ENCODE data around the gene ATP11B.
"Not testable (repeated sequence)": the region's sequence is repeated elsewhere in the genome, so short reads cannot be mapped to it uniquely, and the experiment has no call there.

The ATP11B gene

DNA sequence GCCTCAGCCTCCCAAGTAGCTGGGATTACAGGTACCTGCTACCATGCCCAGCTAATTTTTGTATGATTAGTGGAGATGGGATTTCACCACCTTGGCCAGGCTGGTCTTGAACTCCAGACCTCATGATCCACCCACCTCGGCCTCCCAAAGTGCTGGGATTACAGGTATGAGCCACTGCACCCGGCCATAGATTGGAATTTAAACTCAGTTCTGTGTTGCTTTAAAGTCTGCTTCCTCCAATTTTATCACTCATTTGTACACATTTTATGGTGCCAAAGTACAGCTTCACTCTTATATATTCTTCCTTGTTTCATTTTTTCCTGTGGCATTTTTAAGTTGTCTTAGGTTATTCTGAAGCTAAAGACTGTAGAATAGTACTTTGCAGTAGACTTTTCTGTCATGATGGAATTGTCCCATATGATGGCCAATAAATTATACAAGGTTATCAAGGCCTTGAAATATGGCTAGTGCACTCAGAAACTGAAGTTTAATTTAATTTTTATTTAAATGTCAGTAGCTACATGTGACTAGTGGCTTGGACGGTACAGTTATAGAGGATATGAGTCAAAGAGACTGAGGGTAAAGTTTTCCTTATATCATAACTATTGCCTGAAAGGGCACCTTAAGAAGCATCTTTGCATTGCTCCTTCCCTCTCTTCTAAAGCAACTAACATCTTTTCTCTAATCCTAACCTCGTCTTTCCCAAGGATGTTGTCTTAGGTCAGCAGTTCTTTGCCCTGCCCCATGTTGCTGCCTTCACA, 28.1 kb downstream of the ATP11B start (continued):
- no peak for TF ChIP-seq ZNF8 (CRISPR knock-in tag; IDR thresholded peaks at IDR 0.05)
- no peak for TF ChIP-seq CSRNP3 (CRISPR knock-in tag; IDR thresholded peaks at IDR 0.05)
- no peak for TF ChIP-seq ZNF70 (CRISPR knock-in tag; IDR thresholded peaks at IDR 0.05)
- no peak for TF ChIP-seq OSR1 (CRISPR knock-in tag; IDR thresholded peaks at IDR 0.05)
- TF ChIP-seq ARNTL (CRISPR knock-in tag; IDR thresholded peaks at IDR 0.05; ENCODE audit: borderline replicate concordance, low read depth) = no peak
- TF ChIP-seq SNAI2 (CRISPR knock-in tag; IDR thresholded peaks at IDR 0.05) = no peak
- no peak for TF ChIP-seq ZC3H10 (CRISPR knock-in tag; IDR thresholded peaks at IDR 0.05)

DNA sequence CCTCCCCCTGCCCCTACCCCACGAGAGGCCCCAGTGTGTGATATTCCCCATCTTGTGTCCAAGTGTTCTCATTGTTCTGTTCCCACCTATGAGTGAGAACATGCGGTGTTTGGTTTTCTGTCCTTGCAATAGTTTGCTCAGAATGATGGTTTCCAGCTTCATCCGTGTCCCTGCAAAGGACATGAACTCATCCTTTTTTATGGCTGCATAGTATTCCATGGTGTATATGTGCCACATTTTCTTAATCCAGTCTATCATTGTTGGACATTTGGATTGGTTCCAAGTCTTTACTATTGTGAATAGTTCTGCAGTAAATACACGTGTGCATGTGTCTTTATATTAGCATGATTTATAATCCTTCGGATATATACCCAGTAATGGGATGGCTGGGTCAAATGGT, 29.0 kb downstream of the ATP11B start:
- ATAC-seq = not testable (repeated sequence)

DNA sequence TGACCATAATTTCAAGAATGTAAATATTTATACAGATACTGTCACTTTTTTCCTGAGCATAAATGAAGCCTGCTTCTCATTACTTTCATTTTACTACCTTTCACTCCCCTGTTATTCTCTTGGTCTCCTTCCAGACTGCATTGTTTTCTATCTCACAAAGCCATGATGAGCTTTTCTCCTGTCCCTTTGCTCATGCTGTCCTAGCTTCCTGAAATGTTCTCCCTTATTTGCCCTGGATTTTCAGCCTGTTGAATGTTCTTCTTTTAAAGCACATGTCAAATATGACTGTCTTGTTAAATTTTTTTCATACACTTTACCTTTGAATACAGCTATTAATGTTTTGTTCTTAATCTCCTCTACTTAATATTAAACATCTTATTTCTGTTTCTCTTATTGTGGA, 31.7 kb downstream of the ATP11B start:
- TF ChIP-seq ZNF8 (CRISPR knock-in tag; IDR thresholded peaks at IDR 0.05) = no peak
- TF ChIP-seq ARNTL (CRISPR knock-in tag; IDR thresholded peaks at IDR 0.05; ENCODE audit: borderline replicate concordance, low read depth) = no peak
- TF ChIP-seq ZFP30 (CRISPR knock-in tag; IDR thresholded peaks at IDR 0.05) = no peak
- TF ChIP-seq PPARA (CRISPR knock-in tag; IDR thresholded peaks at IDR 0.05; ENCODE audit: borderline replicate concordance) = no peak
- TF ChIP-seq, protein P1, sequence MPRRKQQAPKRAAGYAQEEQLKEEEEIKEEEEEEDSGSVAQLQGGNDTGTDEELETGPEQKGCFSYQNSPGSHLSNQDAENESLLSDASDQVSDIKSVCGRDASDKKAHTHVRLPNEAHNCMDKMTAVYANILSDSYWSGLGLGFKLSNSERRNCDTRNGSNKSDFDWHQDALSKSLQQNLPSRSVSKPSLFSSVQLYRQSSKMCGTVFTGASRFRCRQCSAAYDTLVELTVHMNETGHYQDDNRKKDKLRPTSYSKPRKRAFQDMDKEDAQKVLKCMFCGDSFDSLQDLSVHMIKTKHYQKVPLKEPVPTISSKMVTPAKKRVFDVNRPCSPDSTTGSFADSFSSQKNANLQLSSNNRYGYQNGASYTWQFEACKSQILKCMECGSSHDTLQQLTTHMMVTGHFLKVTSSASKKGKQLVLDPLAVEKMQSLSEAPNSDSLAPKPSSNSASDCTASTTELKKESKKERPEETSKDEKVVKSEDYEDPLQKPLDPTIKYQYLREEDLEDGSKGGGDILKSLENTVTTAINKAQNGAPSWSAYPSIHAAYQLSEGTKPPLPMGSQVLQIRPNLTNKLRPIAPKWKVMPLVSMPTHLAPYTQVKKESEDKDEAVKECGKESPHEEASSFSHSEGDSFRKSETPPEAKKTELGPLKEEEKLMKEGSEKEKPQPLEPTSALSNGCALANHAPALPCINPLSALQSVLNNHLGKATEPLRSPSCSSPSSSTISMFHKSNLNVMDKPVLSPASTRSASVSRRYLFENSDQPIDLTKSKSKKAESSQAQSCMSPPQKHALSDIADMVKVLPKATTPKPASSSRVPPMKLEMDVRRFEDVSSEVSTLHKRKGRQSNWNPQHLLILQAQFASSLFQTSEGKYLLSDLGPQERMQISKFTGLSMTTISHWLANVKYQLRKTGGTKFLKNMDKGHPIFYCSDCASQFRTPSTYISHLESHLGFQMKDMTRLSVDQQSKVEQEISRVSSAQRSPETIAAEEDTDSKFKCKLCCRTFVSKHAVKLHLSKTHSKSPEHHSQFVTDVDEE (CRISPR knock-in tag; IDR thresholded peaks at IDR 0.05) = no peak
- no peak for TF ChIP-seq ISL1 (CRISPR knock-in tag; IDR thresholded peaks at IDR 0.05)
- TF ChIP-seq GLIS3 (CRISPR knock-in tag; IDR thresholded peaks at IDR 0.05) = no peak
- TF ChIP-seq, protein P2, sequence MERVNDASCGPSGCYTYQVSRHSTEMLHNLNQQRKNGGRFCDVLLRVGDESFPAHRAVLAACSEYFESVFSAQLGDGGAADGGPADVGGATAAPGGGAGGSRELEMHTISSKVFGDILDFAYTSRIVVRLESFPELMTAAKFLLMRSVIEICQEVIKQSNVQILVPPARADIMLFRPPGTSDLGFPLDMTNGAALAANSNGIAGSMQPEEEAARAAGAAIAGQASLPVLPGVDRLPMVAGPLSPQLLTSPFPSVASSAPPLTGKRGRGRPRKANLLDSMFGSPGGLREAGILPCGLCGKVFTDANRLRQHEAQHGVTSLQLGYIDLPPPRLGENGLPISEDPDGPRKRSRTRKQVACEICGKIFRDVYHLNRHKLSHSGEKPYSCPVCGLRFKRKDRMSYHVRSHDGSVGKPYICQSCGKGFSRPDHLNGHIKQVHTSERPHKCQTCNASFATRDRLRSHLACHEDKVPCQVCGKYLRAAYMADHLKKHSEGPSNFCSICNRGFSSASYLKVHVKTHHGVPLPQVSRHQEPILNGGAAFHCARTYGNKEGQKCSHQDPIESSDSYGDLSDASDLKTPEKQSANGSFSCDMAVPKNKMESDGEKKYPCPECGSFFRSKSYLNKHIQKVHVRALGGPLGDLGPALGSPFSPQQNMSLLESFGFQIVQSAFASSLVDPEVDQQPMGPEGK (CRISPR knock-in tag; IDR thresholded peaks at IDR 0.05; ENCODE audit: borderline replicate concordance) = no peak
- TF ChIP-seq ESRRG (CRISPR knock-in tag; IDR thresholded peaks at IDR 0.05) = no peak
- TF ChIP-seq ZC3H10 (CRISPR knock-in tag; IDR thresholded peaks at IDR 0.05) = no peak
- TF ChIP-seq ZNF565 (CRISPR knock-in tag; conservative IDR thresholded peaks at IDR 0.05; ENCODE audit: low read depth) = no peak
- no peak for TF ChIP-seq ZFP3 (CRISPR knock-in tag; IDR thresholded peaks at IDR 0.05)
- TF ChIP-seq OSR1 (CRISPR knock-in tag; IDR thresholded peaks at IDR 0.05) = no peak
- TF ChIP-seq CREB5 (CRISPR knock-in tag; IDR thresholded peaks at IDR 0.05; ENCODE audit: low read depth) = no peak
- no peak for TF ChIP-seq TOX (CRISPR knock-in tag; IDR thresholded peaks at IDR 0.05; ENCODE audit: borderline replicate concordance)
- no peak for ATAC-seq

GRCh38 chr3:182829761-182830405, 36.6 kb downstream of the ATP11B start:
- ATAC-seq = no peak
- TF ChIP-seq CSDC2 (CRISPR knock-in tag; IDR thresholded peaks at IDR 0.05) (no peak), ARNTL (CRISPR knock-in tag; IDR thresholded peaks at IDR 0.05; ENCODE audit: borderline replicate concordance, low read depth) (no peak), ZFP30 (CRISPR knock-in tag; IDR thresholded peaks at IDR 0.05) (no peak), GLIS3 (CRISPR knock-in tag; IDR thresholded peaks at IDR 0.05) (no peak), CSRNP3 (CRISPR knock-in tag; IDR thresholded peaks at IDR 0.05) (no peak), CREB5 (CRISPR knock-in tag; IDR thresholded peaks at IDR 0.05; ENCODE audit: low read depth) (no peak), TCF4 (CRISPR knock-in tag; IDR thresholded peaks at IDR 0.05; ENCODE audit: borderline replicate concordance) (no peak), TOX (CRISPR knock-in tag; IDR thresholded peaks at IDR 0.05; ENCODE audit: borderline replicate concordance) (no peak), SNAI2 (CRISPR knock-in tag; IDR thresholded peaks at IDR 0.05) (no peak), ZNF8 (CRISPR knock-in tag; IDR thresholded peaks at IDR 0.05) (no peak), RARB (CRISPR knock-in tag; IDR thresholded peaks at IDR 0.05) (no peak), ESRRG (CRISPR knock-in tag; IDR thresholded peaks at IDR 0.05) (no peak), POU6F1 (CRISPR knock-in tag; IDR thresholded peaks at IDR 0.05; ENCODE audit: borderline replicate concordance, low read depth) (no peak), ISL1 (CRISPR knock-in tag; IDR thresholded peaks at IDR 0.05) (no peak)
